Measurements from ENCODE around the gene OAF.

DNA sequence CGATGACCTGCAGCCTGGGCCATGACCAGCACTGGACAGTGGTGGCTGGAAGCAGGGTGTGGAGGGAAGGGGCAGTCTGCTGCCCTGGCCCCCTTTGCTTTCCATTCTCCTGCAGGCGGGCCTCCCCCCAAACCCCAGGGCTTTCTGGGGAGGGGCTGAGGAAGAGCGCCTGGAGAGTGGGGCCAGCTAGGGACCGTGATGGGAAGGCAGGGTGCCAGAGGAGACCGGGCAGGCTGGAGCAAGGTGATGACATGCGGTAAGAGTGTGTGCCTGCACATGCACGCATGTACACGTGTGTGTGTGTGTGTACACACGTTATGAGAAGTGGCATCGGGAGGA is 7.8 kb downstream of the OAF start:
- TF ChIP-seq EZH2 (IDR thresholded peaks at IDR 0.05; ENCODE audit: borderline replicate concordance, low read depth, low read length, severe bottlenecking) (no peak), CTCF (IDR thresholded peaks at IDR 0.05; ENCODE audit: borderline replicate concordance, extremely low read depth, low read length, poor library complexity, severe bottlenecking) (no peak)

Measured in DND-41 (cell line).